Lower leg skin (tissue), 4 donors: ENCODE measurements around the gene NGEF. TPM values are rescaled to one million over a fixed set of nuclear protein-coding genes. Genes with fewer than 3 reads are reported as not detected.

Experiments used
- DNase-seq, 2 donors: peaks; one replicate each; pipeline ENCODE4 v3.0.0-alpha.2; 2019; ENCODE audit warnings: low spot score in 2 of 2
- H3K4me3 ChIP-seq: fragments of 200-600 bp; sonication (generic); 2 replicates; pipeline ENCODE4 v1.5.1; 2017; ENCODE audit warnings: mild to moderate bottlenecking, low read depth; ENCODE audit not compliant: poor library complexity, severe bottlenecking
- POLR2A ChIP-seq, 2 donors: fragments of 450-650 bp; IDR thresholded peaks; one replicate each; pipeline ENCODE4 v1.6.1; 2016 to 2017; ENCODE audit warnings: antibody characterized with exemption in 2 of 2, mild to moderate bottlenecking in 1 of 2, moderate library complexity in 1 of 2
- WGBS, 2 donors: methylation state at CpG; one replicate each; pipeline ENCODE4 v1.1.5; 2018; 5-methylcytosine and 5-hydroxymethylcytosine counted together
- intact Hi-C: fragments of 100-400 bp; cut with DNase I; formaldehyde crosslinking; loops from one replicate; pipeline ENCODE4 v1.15.0; 2023; ENCODE audit warnings: low total_unique reads
- total RNA-seq, 4 donors: library from RNA; depleted of rRNA; stranded (reverse); fragments of >200 nt; gene quantifications; one replicate each; pipeline ENCODE4 v1.1.0, GENCODE V29; 2016
- TF ChIP-seq, protein P1 (sequence below), 3 donors: fragments of 450-650 bp; IDR thresholded peaks; one replicate each; pipeline ENCODE4 v1.5.1; 2016; ENCODE audit warnings: antibody characterized with exemption in 3 of 3, mild to moderate bottlenecking in 3 of 3, moderate library complexity in 2 of 3

Gene NGEF
- total RNA-seq, 4 donors from 2014 or later, result 15.7 to 30.3 (median 17.9) TPM

DNA sequence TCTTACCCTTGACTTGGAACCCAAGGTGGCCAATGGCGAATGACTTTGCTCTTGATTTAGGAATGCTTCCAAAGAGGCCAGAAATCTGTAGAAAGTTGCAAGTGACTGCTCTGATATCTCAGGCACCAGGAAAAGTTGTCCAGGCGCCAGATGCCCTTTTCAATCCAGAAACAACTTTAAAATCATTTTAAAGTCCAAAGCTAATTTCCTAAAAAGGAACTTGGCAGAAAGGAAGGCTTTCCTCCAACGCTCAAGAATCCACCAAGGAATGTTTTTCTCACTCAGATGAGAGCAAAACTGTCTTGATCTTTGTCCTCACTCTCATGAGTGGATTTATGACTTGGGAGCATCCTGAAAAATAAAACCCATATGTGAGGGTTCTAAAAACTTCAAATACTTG, 5.3 kb downstream of the NGEF start:
- intact Hi-C loops, result no loop called here
- 54 to 69% methylated on average over 3 of the region's 3 CpGs for WGBS, 2 donors
- TF ChIP-seq, protein P1, sequence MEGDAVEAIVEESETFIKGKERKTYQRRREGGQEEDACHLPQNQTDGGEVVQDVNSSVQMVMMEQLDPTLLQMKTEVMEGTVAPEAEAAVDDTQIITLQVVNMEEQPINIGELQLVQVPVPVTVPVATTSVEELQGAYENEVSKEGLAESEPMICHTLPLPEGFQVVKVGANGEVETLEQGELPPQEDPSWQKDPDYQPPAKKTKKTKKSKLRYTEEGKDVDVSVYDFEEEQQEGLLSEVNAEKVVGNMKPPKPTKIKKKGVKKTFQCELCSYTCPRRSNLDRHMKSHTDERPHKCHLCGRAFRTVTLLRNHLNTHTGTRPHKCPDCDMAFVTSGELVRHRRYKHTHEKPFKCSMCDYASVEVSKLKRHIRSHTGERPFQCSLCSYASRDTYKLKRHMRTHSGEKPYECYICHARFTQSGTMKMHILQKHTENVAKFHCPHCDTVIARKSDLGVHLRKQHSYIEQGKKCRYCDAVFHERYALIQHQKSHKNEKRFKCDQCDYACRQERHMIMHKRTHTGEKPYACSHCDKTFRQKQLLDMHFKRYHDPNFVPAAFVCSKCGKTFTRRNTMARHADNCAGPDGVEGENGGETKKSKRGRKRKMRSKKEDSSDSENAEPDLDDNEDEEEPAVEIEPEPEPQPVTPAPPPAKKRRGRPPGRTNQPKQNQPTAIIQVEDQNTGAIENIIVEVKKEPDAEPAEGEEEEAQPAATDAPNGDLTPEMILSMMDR (IDR thresholded peaks at IDR 0.05), result no peak
- TF ChIP-seq POLR2A (IDR thresholded peaks at IDR 0.05), result no peak
- DNase-seq, result no peak
- H3K4me3 ChIP-seq, result no peak overlapping the region

DNA sequence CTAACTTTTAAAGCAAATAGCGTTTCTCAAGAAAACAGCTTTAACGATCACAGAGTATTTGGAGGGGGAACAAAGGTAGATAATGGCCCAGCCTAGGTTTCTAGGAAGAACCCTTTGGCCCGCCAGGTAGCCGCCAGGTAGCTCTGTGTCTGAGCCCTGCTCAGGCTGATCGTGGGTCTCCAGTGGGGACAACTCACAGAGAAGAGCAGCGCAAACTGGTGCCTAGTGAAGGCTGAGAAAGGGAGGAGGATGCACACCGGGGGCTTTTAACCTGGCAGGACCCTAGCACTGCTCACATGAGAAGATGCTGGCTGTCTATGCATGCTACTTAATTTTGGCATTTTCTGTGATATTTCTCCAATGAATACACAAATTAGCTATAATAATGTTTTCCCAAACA, 5.8 kb downstream of the NGEF start:
- no peak for TF ChIP-seq POLR2A (IDR thresholded peaks at IDR 0.05)
- DNase-seq, result peak in 1 of 2 donors; percentile 45
- 83 to 90% methylated on average over 7 of the region's 7 CpGs for WGBS, 2 donors

DNA sequence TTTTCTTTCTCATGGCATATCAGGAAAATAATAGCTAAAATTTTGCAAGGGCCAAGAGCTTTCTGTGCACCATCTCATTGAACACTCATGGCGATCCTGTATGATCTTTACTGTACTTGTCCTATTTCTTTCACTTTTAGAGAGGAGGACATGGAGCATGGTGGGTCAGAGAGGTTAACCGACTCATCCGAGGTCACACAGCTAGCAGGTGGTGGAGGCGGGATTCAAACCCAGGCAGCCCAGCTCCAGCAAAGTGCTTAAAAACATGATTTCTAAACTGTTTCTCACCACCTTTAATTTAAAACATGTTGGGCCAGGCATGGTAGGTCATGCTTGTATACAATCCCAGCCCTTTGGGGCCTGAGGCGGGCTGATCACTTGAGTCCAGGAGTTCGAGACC, 6.4 kb downstream of the NGEF start:
- intact Hi-C loops, result no loop called here
- 93 to 95% methylated on average over 6 of the region's 6 CpGs for WGBS, 2 donors
- peak in 1 of 2 donors; percentile 31 for DNase-seq
- TF ChIP-seq, protein P1 (IDR thresholded peaks at IDR 0.05), result no peak
- TF ChIP-seq POLR2A (IDR thresholded peaks at IDR 0.05), result no peak
- no peak overlapping the region for H3K4me3 ChIP-seq

More for the DNA sequence above, 5.8 kb downstream of the NGEF start:
- intact Hi-C loops, result no loop called here
- H3K4me3 ChIP-seq, result no peak overlapping the region

DNA sequence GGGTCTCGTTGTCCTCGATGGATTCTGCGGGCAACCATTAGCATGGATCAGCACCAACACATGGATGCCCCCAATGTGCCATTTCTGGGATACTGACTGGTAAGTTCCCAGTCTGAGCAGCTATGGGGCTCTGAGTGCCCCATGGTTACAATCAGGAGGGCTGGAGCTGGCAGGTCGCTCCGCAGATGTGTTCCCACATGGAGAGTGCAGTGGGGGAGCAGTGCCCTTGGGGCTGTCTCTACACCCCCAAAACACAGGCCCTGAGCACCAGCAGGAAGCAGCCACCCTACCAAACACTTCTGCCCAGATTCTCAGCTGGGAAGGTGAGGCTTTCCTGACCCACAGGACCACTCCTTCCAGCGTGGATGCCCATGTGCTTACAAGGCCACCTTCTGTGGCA, 8.0 kb downstream of the NGEF start:
- TF ChIP-seq, protein P1 (IDR thresholded peaks at IDR 0.05), result no peak
- TF ChIP-seq POLR2A (IDR thresholded peaks at IDR 0.05), result no peak
- DNase-seq, result peak in 1 of 2 donors; percentile 69
- no peak overlapping the region for H3K4me3 ChIP-seq
- WGBS, 2 donors, result 92 to 95% methylated on average over 6 of the region's 6 CpGs
- intact Hi-C loops, result no loop called here

DNA sequence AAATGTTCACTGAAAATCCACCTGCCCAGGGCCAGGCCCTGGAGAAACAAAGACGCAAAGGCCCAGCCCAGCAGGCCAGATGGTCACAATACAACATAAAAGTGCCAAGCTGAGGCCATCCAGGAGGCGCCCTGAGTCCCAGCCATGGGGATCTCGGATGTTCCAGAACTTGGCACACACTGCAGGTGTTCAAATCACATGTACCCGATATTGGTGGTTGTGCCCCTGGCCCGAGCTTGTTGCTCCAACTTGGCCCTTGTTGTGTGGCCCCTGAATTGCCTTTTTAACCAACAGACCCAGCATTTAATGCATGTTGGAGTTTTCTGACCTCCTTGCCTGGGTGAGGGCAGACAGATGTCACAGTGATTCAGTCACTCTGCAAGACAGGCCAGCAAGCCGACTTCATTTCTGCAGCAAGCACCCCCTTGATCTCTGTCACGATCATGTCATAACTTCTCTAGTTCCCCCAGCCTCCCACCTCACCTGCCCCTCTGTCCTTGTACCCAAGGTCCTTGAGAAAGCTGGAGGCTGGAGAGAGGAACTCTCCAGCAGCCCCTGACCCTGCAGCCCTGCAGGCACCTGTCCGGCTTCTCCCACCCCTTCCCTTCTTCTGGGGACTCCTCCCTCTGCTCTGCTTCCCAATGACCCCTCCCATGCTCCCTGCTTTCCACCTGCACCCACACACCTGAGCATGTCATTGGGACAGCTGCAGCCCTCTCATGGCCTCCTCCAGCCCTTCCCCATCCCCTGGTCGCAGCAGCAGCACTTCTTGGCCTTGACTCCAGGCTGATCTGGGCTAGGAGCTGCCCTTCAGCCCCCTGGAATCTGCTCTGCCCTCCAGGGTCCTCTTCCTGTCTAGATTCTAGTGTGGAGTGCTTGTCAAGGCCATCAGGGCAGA, 9.1 kb downstream of the NGEF start:
- intact Hi-C loops, result no loop called here
- H3K4me3 ChIP-seq, result no peak overlapping the region
- TF ChIP-seq POLR2A (IDR thresholded peaks at IDR 0.05), result no peak
- TF ChIP-seq, protein P1 (IDR thresholded peaks at IDR 0.05), result no peak
- peak in 1 of 2 donors; percentile 75 for DNase-seq
- whole genome bisulfite sequencing, 2 donors, result 80 to 82% methylated on average over 9 of the region's 9 CpGs

DNA sequence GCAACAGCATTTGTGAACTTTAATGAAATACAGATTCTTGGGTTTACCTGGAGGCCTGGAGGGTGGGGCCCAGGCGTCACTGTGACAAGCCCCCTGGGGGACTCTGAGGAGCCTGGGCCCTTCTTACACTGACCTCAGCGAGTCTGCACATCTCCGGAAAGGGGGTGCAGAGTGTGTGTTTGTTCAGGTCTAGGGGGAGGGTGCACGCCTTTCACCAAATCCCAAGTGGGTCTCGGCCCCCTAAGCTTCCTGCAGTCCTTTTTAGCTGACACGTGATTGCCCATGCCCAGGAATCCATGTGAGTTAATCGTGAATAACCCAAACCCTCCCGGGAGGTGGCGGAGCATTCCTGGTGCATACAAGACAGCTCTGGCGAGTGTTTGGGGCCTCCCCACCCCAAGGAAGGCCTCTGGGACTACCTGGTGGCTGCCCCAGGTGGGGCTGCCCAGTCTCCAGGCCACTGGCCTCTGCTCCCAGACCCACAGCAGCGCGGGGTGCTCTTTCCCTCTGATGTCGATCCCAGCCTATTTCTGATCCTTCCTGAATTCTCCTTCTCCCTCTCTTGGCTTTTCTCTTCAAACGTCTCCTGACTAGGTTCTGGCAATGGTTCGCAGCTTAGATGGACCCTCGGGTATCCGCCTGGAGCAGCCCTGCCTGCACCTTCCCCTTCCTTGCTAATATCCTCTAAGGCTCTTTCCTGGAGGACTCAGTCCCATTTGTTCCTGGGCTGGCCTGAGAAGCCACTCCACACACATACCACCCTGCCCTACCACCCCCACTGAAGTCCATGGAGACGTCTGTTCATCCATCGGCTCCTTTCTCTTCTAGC, 10.0 kb downstream of the NGEF start:
- H3K4me3 ChIP-seq, result no peak overlapping the region
- intact Hi-C loops, result no loop called here
- no peak for TF ChIP-seq POLR2A (IDR thresholded peaks at IDR 0.05)
- TF ChIP-seq, protein P1 (IDR thresholded peaks at IDR 0.05), result no peak
- DNase-seq, result peak in 1 of 2 donors; percentile 72
- WGBS, 2 donors, result 86 to 92% methylated on average over 19 of the region's 19 CpGs
